Stimulated activated CD4-positive, alpha-beta T cell treated with anti-CD3 and anti-CD28 coated beads, TNF-alpha, amount 100 ng/mL, for 4 hours (primary cell): ENCODE data around the gene AFTPH.

Experiments
- DNase-seq, 3 experiments: peaks; one replicate each; pipeline ENCODE4 v3.0.0-alpha.2; 2020; ENCODE audit warnings: low read depth in 3 of 3

The AFTPH gene

GRCh38 chr2:64631771-64632170 lies 107.6 kb downstream of the AFTPH start:
- DNase-seq = no peak

GRCh38 chr2:64632835-64633819 lies 109.0 kb downstream of the AFTPH start:
- DNase-seq = no peak

GRCh38 chr2:64634345-64635267 lies 110.5 kb downstream of the AFTPH start:
- no peak for DNase-seq

- no peak for DNase-seq
Observed at GRCh38 chr2:64635976-64636911, 112.1 kb downstream of the AFTPH start.

- DNase-seq = no peak
Observed at GRCh38 chr2:64637000-64637635, 113.0 kb downstream of the AFTPH start.

GRCh38 chr2:64637931-64638330 lies 113.8 kb downstream of the AFTPH start:
- no peak for DNase-seq

- DNase-seq = no peak
Observed at GRCh38 chr2:64638502-64639120, 114.5 kb downstream of the AFTPH start.

- DNase-seq = no peak
Observed at GRCh38 chr2:64639691-64640090, 115.6 kb downstream of the AFTPH start.

GRCh38 chr2:64640153-64641044 lies 116.3 kb downstream of the AFTPH start:
- no peak for DNase-seq

- no peak for DNase-seq
Observed at GRCh38 chr2:64641599-64641998, 117.5 kb downstream of the AFTPH start.
